SK-N-SH (cell line): ENCODE measurements around the gene GSC2.

Source experiments
- CHD2 ChIP-seq: fragments of 150-350 bp; IDR thresholded peaks from 2 replicates; pipeline ENCODE4 v1.6.1; 2018; ENCODE audit warnings: low read length; ENCODE audit not compliant: partially characterized antibody
- EP300 ChIP-seq, 2 experiments: IDR thresholded peaks; 2 replicates each; pipeline versions ENCODE4 v1.4.0 to v1.6.1; 2012; ENCODE audit warnings: borderline replicate concordance in 1 of 2, low read depth in 1 of 2, low read length in 1 of 2
- EZH2phosphoT487 ChIP-seq: fragments of 200-600 bp; sonication (generic); IDR thresholded peaks from 2 replicates; pipeline ENCODE4 v1.6.1; 2017; ENCODE audit warnings: low read depth, mixed run types, mild to moderate bottlenecking, antibody characterized with exemption, moderate library complexity, borderline replicate concordance
- MEF2A ChIP-seq: IDR thresholded peaks from 2 replicates; pipeline ENCODE4 v1.4.0; 2012; ENCODE audit warnings: low read depth, borderline replicate concordance
- MXI1 ChIP-seq: IDR thresholded peaks from 2 replicates; pipeline ENCODE4 v1.6.1; 2012; ENCODE audit warnings: mild to moderate bottlenecking, low read depth, low read length, improper control_type of control experiment
- POLR2AphosphoS5 ChIP-seq: IDR thresholded peaks from 2 replicates; pipeline ENCODE4 v1.6.1; 2012; ENCODE audit warnings: low read depth, low read length
- RCOR1 ChIP-seq: fragments of 150-350 bp; IDR thresholded peaks from 2 replicates; pipeline ENCODE4 v1.6.1; 2017; ENCODE audit warnings: antibody characterized with exemption, low read length
- RFX5 ChIP-seq: IDR thresholded peaks from 2 replicates; pipeline ENCODE4 v1.6.1; 2012; ENCODE audit warnings: mild to moderate bottlenecking, improper control_type of control experiment, low read length
- TF ChIP-seq, protein P1 (sequence below): fragments of 200-600 bp; sonication (generic); IDR thresholded peaks from 2 replicates; pipeline ENCODE4 v1.6.1; 2017; ENCODE audit warnings: antibody characterized with exemption, mild to moderate bottlenecking, moderate library complexity

DNA sequence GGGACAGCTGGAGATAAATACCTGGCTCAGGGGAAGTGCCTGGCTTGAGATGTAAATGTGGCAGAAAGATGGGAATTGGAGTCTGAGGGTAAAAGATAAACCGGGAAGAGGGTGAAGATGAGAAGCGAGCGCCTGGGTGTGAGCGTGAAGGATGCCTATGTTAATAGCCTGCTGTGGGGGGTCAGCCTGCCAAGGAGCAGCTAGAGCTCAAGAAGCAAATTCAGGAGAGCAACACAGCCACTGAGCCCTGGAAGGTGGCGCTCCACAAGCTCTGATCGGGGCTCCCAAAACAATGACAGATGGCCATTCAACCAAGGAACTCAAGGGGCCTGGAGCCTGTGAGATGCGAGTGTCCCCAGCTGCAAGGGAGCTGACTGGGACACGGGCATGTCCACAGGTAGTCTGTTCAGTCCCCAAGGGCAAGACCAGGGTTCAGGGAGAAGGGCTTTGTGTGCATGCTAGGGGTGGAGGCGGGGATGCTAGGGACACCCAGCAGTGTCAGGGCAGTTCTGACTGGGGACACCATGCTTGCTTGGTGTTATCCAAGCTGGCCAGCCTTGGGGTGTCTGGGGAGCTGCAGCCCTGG, 2.8 kb downstream of the GSC2 start:
- TF ChIP-seq CHD2 (no peak), POLR2AphosphoS5 (no peak), RCOR1 (no peak), RFX5 (no peak), EZH2phosphoT487 (no peak), MXI1 (no peak), EP300 (IDR thresholded peaks at IDR 0.05; ENCODE audit: borderline replicate concordance in 1 of 2, low read depth in 1 of 2, low read length in 1 of 2) (no peak), MEF2A (no peak)
- TF ChIP-seq, protein P1, sequence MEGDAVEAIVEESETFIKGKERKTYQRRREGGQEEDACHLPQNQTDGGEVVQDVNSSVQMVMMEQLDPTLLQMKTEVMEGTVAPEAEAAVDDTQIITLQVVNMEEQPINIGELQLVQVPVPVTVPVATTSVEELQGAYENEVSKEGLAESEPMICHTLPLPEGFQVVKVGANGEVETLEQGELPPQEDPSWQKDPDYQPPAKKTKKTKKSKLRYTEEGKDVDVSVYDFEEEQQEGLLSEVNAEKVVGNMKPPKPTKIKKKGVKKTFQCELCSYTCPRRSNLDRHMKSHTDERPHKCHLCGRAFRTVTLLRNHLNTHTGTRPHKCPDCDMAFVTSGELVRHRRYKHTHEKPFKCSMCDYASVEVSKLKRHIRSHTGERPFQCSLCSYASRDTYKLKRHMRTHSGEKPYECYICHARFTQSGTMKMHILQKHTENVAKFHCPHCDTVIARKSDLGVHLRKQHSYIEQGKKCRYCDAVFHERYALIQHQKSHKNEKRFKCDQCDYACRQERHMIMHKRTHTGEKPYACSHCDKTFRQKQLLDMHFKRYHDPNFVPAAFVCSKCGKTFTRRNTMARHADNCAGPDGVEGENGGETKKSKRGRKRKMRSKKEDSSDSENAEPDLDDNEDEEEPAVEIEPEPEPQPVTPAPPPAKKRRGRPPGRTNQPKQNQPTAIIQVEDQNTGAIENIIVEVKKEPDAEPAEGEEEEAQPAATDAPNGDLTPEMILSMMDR: no peak
